DND-41 (cell line): Measurements from ENCODE around the gene RASGRP1.

Experiments
- CTCF ChIP-seq: IDR thresholded peaks from 2 replicates; pipeline ENCODE4 v1.5.1; 2012; ENCODE audit warnings: borderline replicate concordance, low read length, moderate library complexity, mild to moderate bottlenecking; ENCODE audit not compliant: poor library complexity, severe bottlenecking; ENCODE audit errors: extremely low read depth
- EZH2 ChIP-seq: IDR thresholded peaks from 3 replicates; pipeline ENCODE4 v1.6.1; 2012; ENCODE audit warnings: borderline replicate concordance, low read depth, mild to moderate bottlenecking, moderate library complexity, low read length, inconsistent platforms; ENCODE audit not compliant: severe bottlenecking

- TF ChIP-seq CTCF (no peak), EZH2 (no peak)
Observed at GRCh38 chr15:38463893-38464292, 100.7 kb downstream of the RASGRP1 start.
